Fibroblast of the aortic adventitia (primary cell): ENCODE measurements around the gene LHFPL2. TPM values are rescaled to one million over a fixed set of nuclear protein-coding genes. Genes with fewer than 3 reads are reported as not detected.
A peak's percentile ranks its signal among the peaks of the same experiment; 100 is the strongest.
"Not testable (repeated sequence)": the region's sequence is repeated elsewhere in the genome, so short reads cannot be mapped to it uniquely, and the experiment has no call there.

Source experiments
- DNase-seq: peaks from one replicate; pipeline ENCODE4 v3.0.0-alpha.2; 2010; ENCODE audit warnings: low read depth
- H3K4me3 ChIP-seq: 2 replicates; pipeline ENCODE4 v1.5.1; 2011; ENCODE audit warnings: low read depth, mild to moderate bottlenecking, control low read depth, low read length, moderate library complexity
- CTCF ChIP-seq: IDR thresholded peaks from 2 replicates; pipeline ENCODE4 v1.5.1; 2011; ENCODE audit warnings: mild to moderate bottlenecking, low read length, control low read depth, inconsistent platforms; ENCODE audit not compliant: insufficient read depth
- total RNA-seq: library from RNA; depleted of rRNA; stranded (reverse); fragments of >200 nt; gene quantifications from 2 replicates; pipeline ENCODE4 v1.2.3, GENCODE V29; 2012; ENCODE audit warnings: low replicate concordance

Gene LHFPL2
- 42.8 and 81.2 TPM in 2 replicates for total RNA-seq

- TF ChIP-seq CTCF: no peak
- peak; percentile 65 for DNase-seq
- H3K4me3 ChIP-seq: peak within 1 kb of the TSS; percentile 77
Measured at GRCh38 chr5:78648359-78649210, at the start of gene LHFPL2. LHFPL2 (minus strand) TSS chr5:78648772; CDS start chr5:78510213, 138,559 bp downstream.

- DNase-seq: peak; percentile 42
- no peak for TF ChIP-seq CTCF
- H3K4me3 ChIP-seq: no peak overlapping the region
Measured at GRCh38 chr5:78696637-78697036, 48.1 kb upstream of the LHFPL2 start.

GRCh38 chr5:78696052-78696451 is 47.5 kb upstream of the LHFPL2 start:
- DNase-seq, H3K4me3 ChIP-seq: not testable (repeated sequence)

- TF ChIP-seq CTCF: no peak
- no peak for DNase-seq
- no peak overlapping the region for H3K4me3 ChIP-seq
Measured at GRCh38 chr5:78693339-78693738, 44.8 kb upstream of the LHFPL2 start.

- DNase-seq: no peak
- no peak for TF ChIP-seq CTCF
- no peak overlapping the region for H3K4me3 ChIP-seq
Measured at GRCh38 chr5:78691084-78691960, 42.8 kb upstream of the LHFPL2 start.

GRCh38 chr5:78690253-78690972 is 41.8 kb upstream of the LHFPL2 start:
- no peak for DNase-seq
- H3K4me3 ChIP-seq: no peak overlapping the region

More at GRCh38 chr5:78690253-78690972, 41.8 kb upstream of the LHFPL2 start:
- TF ChIP-seq CTCF: no peak
